NCI-H226 (cell line): ENCODE data around the gene GJA4.
"Not testable (repeated sequence)": the region's sequence is repeated elsewhere in the genome, so short reads cannot be mapped to it uniquely, and the experiment has no call there.

Source experiments
- DNase-seq: peaks from one replicate; pipeline ENCODE4 v3.0.0-alpha.2; 2015

Gene GJA4

DNA sequence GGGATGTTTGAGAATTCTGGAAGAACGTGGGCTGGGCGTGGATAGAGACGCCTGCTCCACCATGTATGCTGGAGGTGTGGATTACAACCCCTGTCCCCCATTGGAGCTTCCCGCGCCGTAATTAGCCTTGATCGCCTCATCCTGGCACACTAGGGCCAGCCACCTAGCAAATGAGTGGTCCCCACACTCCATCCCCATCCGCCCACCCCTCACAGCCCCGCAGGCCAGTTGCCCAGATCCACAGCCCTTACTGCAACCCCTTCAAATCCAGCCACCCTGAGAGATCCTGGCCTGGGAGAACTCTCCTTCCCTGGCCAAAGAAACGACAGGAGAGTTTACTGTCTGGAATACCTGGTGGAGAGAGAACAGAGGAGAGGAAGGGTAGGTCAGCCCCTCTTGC lies 375 bp upstream of the GJA4 start:
- no peak for DNase-seq

- DNase-seq: no peak
Observed at GRCh38 chr1:34794001-34794789, 1.4 kb downstream of the GJA4 start.

GRCh38 chr1:34794790-34795180 lies 2.0 kb downstream of the GJA4 start:
- no peak for DNase-seq

- DNase-seq: no peak
Observed at GRCh38 chr1:34795916-34796315, 3.1 kb downstream of the GJA4 start.

- DNase-seq: no peak
Observed at GRCh38 chr1:34796990-34797389, 4.2 kb downstream of the GJA4 start.

GRCh38 chr1:34800214-34800613 lies 7.4 kb downstream of the GJA4 start:
- no peak for DNase-seq

GRCh38 chr1:34803770-34804169 lies 11.0 kb downstream of the GJA4 start:
- no peak for DNase-seq

- peak; percentile 20 for DNase-seq
Observed at GRCh38 chr1:34806396-34806795, 13.6 kb downstream of the GJA4 start.

GRCh38 chr1:34808051-34808810 lies 15.4 kb downstream of the GJA4 start:
- no peak for DNase-seq

- DNase-seq: not testable (repeated sequence)
Observed at GRCh38 chr1:34810781-34811180, 18.0 kb downstream of the GJA4 start.

GRCh38 chr1:34816332-34816731 lies 23.5 kb downstream of the GJA4 start:
- no peak for DNase-seq

DNA sequence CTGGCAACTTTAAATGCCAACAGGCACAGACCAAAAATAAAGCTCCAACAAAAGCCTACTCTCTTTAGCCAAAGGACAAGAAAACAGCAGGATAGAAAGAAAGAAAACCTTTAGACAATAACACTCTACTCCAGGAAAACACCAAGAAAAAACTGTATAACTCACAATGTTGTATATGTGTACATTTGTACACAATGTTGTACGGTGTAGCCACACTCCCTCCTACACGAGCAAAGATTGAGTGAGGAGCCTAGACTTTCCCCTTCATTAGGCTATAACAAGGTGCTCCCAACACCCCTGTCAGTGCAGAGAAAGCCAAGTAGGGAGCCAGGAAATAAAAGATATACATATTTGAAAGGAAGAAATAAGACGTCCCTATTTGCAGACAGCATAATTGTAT lies 24.0 kb downstream of the GJA4 start:
- DNase-seq: no peak

- DNase-seq: not testable (repeated sequence)
Observed at GRCh38 chr1:34818862-34819261, 26.1 kb downstream of the GJA4 start.

DNA sequence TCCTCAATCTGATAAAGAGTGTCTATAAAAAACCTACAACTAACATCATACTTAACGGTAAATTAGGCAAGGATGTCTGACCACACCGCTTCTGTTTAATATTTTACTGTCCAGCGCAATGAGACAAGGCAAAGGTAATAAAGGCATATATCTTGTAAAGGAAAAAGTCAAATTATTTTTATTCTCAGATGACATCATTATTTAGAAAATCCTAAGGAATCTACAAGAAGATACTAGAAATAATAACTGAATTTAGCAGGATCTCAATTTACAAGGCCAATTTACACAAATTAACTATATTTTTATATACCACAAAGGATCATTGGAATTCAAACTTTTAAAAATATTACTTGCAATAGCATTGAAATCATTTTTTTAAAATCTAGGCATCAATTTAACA lies 29.4 kb downstream of the GJA4 start:
- no peak for DNase-seq

GRCh38 chr1:34824817-34825454 lies 32.1 kb downstream of the GJA4 start:
- no peak for DNase-seq

DNA sequence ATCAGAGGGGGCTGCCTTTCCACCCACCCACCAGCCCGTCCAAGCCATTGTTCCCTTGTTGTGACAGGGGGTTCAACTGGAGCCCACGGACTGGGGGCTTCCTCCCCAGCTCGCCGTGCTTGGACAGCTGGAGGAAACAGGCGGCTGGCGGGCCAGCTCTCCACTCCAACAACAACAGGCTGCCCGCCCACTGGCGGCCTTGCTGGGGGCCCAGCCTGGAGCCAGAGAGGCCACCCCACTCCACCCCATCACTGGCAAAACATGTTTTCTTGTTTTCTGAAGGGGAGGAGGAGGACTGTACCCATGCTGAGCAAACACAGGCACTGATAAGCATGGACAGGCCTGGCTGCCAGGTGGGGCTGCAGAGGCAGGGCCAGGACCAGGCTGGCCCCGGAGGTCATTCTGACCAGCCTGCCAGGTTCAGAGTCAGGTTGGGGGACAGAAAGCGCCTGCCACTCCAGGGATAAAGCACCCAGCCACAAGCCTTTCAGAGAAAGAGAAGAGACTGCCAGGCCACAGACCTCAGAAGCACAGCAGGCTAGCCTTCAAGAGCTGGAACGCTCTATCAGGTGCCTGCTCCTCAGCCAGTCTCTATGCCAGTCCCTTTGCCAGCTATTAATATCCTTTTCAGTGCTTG lies 32.8 kb downstream of the GJA4 start:
- DNase-seq: no peak

DNA sequence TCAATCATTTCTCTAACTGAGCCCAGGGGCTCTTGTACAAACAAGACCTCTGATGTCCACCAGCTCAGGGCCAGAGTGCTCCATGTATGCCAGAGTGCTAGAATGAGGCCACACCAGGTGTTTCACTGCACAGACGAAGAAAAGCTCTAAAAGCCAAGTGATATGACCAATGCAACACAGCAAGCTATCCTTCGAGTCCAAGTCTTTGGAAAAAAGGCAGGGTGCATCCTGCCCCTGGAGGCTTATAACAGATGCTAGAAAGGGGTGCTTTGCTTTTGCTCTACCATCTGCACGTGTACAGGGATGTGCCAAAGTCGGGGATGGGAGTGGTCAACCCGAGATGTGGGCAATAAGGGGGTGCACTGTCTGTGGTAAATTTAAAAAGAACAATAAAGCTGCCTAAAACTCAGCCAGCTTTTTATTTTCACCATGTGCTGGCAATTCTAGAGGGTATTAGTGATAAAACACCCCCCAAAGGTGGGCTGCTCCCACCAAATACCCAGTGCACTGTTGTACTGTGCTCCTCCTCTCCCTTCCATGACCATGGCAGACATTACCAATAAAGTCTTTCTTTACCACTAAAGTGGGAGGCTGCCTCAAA lies 34.6 kb downstream of the GJA4 start:
- no peak for DNase-seq

GRCh38 chr1:34828611-34829010 lies 35.8 kb downstream of the GJA4 start:
- no peak for DNase-seq

DNA sequence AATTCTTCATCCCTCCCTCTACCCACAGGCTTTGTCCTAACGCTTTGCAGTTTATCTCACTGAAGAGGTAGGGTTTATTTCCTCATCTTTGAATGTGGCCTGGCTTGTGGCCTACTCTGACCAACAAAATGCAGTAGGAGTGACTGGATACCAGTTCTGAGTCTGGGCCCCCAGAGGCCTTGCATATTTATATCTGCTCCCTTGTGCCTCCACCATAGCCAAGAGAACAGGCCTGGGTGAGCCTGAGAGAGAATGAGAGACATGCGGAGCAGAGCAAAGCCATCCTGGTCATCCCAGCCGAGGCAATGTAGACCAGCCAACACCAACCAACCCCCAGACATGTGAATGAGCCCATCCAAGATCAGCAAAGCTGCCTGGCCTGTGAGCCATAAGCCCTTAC lies 36.5 kb downstream of the GJA4 start:
- DNase-seq: no peak

GRCh38 chr1:34831721-34832246 lies 39.0 kb downstream of the GJA4 start:
- DNase-seq: no peak

- no peak for DNase-seq
Observed at GRCh38 chr1:34833711-34834110, 40.9 kb downstream of the GJA4 start.

DNA sequence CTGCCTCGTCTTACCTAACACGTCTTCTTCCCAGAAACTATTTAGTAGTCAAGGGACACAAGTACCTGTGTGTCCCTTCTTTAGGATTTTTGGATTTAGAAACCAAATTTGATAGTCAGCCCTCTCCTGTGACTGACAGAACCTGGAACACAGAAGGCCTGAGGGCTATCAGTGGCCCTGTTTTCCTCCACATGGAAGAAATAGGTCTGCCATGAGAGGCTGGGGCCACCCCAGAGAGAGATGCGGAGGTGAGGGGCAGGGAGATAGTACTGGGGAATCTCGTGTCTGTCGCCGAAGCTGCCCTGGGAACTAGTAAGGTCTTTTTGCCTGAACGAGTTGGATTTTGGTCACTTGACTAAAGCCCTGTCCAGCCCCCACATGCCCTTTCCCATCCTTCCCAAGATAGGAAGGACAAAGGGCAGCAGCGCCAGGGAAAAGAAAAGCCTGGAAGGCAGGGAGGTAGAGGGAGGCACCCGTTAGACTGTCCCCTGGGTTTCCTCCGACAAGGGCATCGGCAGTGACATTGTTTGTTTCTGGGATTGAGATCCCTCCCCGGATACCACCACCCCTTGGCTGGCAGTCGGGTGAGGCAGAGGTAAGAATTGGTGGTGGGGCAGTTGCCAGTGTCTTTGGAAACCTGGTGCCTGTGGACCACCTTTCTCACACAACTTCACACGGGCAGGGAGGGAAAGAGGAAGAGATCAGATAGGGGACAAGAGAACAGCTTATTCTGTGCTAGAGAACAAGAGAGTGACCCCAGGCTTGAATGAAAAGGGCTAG lies 46.9 kb downstream of the GJA4 start:
- no peak for DNase-seq
